SW 1271 (cell line): ENCODE measurements around the gene GNG13.
A peak's percentile ranks its signal among the peaks of the same experiment; 100 is the strongest.

Experiments used
- DNase-seq, 2 experiments: peaks; one replicate each; lab custom pipeline; 2025; lab: John Stamatoyannopoulos, UW

Gene GNG13

GRCh38 chr16:813204-813915, 12.8 kb upstream of the GNG13 start:
- DNase-seq: no peak

- DNase-seq: no peak
Measured at GRCh38 chr16:808085-808386, 7.5 kb upstream of the GNG13 start.

DNA sequence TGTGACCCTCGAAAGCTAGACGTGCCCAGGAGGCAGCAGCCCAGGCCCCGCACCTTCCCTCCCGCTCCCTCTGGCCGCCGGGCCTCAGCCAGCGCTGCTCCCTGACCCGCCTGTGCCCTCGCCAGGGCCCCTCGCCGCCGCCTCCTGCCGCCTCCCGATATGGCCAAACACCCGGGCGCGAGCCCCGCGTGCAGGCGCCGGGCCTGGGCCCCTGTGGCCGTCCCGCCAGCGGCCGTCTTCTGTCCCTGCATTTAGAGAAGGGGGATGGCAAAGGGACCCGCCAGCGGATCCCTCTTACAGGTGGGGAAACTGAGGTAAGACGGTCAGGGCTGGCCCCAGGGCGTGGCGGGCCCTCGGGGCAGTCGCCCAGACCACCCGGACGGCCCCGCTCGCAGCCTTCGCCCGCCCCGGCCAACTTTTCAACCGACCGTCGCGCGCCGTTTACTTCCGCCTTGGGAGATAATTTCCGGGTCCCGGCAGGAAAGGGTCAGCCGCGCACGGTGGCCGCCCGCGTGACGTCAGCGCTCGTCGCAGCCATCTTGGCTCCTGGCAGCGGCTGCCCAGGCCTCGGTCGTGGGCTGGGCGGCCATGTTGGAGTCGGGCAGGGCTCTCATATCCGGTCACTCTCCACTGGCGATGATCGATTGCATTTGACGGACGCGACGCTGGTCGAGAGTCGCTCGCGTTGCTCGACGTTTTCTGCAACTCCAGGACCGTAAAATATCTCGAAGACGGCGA, 7.0 kb upstream of the GNG13 start:
- peak; percentile 47 to 70 for DNase-seq

GRCh38 chr16:805474-805873, 4.9 kb upstream of the GNG13 start:
- no peak for DNase-seq

DNA sequence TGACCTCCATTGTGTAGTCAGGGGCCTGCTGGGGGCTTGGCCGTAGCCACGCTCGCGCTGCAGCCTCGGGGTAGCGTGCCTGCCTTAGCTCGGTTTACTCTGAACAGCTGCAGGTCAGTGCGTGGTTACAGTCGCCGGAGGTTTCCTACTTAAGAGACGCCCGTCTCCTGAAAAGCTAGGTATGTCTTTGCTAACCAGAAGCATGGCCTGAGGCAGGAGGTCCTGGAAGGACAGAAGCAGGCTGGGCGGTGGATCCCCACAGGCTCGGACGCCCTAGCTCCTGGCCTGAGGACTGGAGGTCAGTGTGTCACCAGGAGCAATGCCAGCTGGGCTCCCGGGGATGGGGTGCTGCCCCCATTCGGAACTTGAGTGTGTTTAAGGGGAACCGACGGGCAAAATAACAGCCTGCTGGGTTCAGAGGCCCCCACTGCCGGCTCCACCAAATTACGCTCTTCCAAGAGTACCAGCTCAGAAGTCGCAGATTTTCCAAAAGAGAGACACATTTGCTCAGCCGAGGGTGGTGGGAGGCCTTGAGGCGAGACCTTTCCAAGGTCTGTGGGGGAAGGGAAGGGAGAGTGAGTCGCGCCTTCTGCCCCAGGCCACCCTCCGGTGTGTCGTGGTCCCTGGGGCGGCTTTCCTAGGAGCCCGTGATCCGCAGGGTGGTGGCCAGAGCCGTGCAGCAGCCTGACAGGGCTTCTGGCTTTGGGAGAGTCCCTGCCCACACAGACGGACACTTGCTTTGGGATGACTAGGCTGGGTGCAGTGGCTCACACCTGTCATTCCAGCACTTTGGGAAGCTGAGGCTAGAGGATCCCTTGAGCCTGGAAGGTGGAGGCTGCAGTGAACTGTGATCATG, 3.9 kb upstream of the GNG13 start:
- no peak for DNase-seq

GRCh38 chr16:803754-804080, 3.2 kb upstream of the GNG13 start:
- DNase-seq: no peak

DNA sequence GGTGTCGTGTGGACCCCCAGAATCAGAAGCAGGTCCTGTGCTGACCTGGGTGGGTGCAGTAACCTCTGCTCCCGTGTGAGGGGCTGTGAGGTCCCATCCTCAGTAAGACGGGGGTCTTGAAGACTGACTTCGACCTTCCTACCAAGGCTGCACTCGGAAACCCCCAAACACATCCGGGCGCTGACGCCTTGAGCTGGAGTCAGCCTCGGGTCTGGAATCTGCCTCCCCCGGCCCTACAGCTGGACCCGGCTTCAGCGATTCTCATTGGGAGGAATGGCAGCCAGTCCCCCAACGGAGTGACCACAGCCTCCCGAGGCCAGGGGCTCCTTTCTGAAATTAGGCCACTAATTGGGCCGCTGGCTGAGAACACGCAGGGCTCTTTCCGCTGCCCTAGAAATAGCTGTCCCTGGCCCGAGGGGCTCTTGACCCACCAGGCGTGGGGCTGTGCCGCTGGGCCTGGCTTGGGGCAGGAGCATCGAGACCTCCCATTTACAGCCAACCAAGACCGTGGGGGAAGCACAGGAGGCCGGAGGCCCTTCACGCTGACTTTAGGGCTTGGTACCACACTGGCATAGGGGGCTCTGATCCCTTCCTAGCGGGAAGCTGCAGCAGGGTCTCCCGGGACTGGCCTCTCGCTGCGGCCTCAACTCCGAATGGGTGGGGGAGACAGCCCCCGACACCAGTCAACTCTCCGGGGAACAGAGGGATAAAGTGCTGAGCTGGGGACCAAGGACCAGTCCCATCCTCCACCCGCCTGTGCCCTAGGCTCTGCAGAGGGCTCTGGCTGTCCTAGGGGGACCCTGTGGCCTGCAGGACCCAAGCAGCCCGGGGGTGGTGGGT, 2.6 kb upstream of the GNG13 start:
- no peak for DNase-seq

DNA sequence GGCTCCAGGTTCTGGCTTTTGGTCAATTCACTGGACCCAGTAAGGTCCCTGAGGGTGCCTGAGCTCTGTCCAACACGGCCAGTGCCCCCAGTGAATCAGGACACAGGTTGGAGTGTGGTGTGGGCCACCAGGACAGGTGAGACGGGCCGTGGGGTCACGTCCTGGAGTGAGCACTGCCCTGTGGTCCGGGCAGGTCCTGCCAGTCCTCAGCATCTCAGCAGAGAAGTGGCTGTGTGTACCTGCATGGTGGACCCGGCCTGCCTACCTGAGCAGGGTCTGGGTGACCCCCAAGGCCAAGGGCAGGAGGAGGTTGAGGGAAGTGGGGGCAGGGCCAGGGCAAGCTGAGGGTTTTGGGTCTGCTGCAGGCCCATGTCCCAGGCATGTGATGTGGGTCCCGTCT, 1.9 kb upstream of the GNG13 start:
- no peak for DNase-seq

- DNase-seq: no peak
Measured at GRCh38 chr16:801584-802363, 1.2 kb upstream of the GNG13 start.

GRCh38 chr16:800834-801511, 439 bp upstream of the GNG13 start:
- no peak for DNase-seq

- no peak for DNase-seq
Measured at GRCh38 chr16:799111-799947, 1.2 kb downstream of the GNG13 start.

GRCh38 chr16:798666-799065, 1.9 kb downstream of the GNG13 start:
- no peak for DNase-seq

- no peak for DNase-seq
Measured at GRCh38 chr16:797686-798085, 2.8 kb downstream of the GNG13 start.

DNA sequence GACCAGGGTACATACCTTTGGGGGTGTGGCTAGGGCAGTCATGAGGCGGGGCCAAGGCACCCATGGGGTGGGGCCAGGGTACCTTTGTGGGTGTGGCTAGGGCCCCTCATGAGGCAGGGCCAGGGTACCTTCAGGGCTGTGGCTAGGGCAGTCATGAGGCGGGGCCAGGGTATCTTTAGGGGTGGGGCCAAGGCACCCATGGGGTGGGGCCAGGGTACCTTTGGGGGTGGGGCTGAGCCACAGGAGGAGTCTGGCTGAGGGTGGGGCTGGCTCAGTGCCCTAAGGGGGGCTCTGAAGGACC, 3.5 kb downstream of the GNG13 start:
- no peak for DNase-seq

DNA sequence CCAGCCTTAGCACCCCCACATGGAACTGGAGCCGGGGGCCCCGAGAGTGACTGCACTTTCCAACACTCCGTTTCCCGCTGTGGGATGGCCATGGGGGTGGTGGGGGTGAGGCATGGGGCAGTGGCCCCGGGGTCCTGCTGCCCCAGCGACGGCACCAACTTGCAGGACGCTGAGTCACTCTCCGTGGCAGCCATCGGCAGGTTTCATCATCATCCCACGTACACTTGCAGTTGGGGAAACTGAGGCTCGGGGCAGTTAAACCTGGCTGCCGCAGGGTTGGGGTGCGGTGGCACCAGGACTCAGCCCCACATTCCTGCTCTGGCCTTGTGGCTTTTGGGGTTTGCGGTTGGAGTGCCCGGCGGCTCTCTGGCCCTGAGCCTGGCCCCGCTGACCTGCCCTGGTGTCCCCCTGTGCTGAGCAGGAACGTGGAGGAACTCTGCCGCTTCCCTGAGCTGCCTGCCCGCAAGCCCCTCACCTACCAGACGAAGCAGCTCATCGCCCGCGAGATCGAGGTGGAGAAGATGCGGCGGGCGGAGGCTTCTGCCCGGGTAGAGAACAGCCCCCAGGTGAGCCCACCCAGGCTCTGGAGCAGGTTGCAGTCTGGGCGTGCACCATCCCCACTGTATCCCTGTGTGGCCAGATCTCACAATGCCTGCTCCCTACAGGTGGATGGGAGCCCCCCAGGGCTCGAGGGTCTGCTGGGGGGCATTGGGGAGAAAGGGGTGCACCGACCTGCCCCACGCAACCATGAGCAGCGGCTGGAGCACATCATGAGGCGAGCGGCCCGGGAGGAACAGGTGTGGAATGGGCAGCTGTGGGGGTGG, 4.0 kb downstream of the GNG13 start:
- no peak for DNase-seq

GRCh38 chr16:795580-796229, 4.8 kb downstream of the GNG13 start:
- peak in 1 of 2 experiments; percentile 44 for DNase-seq

DNA sequence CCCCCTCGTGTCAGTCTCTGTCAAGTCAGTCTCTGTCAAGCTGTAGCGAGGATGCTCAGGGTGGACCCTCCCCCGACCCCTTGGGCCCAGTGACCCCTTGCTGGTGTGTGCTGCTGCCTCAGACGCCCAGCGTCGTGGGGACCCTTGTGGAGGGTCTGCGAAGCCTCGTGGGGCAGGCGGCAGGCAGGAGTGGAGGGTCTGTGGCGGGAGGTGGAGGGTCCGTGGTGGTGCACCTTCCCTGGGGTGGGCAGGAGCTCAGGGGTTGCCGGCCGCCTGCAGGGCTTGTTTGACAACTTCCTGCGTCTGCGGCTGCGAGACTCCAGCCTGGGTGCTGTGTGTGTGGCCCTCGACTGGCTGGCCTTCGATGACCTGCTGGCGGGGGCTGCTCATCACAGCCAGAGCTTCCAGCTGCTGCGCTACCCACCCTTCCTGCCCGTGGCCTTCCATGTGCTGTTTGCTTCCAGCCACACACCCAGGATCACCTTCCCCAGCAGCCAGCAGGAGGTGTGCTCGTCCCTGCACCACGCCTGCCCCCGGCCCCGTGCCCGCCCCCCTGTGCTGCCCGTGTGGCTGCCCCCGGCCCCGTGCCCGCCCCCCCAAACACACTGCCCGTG, 5.6 kb downstream of the GNG13 start:
- DNase-seq: no peak
